Kidney tubule cell (primary cell): ENCODE measurements around the gene AIG1.
"Not testable (repeated sequence)": the region's sequence is repeated elsewhere in the genome, so short reads cannot be mapped to it uniquely, and the experiment has no call there.

Source experiments
- DNase-seq: peaks from one replicate; pipeline ENCODE4 v3.0.0-alpha.2; 2018; ENCODE audit warnings: low spot score

Gene AIG1

DNA sequence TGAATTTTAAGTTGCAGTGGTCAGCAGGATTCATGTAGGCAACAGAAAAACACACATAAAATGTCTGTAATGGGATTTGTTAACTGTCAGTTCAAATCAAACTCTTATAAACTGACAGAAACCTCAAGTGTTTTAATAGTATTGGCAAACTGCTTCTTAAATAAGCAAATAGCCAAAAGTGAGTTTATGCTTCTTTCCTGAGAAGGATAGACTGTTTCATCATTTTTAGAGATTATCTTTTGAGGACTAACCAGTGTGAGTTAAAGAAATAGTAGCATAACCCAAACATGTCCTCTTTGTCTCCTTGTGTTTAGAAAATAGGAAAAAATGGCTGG lies 68.0 kb downstream of the AIG1 start:
- no peak for DNase-seq

DNA sequence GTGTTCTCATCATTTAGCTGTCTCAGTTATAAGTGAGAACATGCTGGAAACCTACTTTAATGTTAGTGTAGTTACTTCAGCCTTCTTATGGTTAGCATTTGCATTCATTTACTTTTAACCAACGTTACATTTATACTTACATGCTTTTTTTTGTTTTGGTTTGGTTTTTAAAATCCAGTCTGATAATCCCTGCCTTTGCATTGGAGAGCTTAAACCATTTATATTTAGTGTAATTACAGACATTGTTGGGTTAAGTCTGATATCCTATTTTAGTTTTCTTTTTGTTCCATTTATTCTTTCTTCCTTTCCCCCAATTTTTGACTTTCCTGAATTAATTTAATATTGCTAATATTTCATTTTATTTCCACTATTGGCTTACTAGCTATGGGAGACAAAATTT lies 70.2 kb downstream of the AIG1 start:
- no peak for DNase-seq

DNA sequence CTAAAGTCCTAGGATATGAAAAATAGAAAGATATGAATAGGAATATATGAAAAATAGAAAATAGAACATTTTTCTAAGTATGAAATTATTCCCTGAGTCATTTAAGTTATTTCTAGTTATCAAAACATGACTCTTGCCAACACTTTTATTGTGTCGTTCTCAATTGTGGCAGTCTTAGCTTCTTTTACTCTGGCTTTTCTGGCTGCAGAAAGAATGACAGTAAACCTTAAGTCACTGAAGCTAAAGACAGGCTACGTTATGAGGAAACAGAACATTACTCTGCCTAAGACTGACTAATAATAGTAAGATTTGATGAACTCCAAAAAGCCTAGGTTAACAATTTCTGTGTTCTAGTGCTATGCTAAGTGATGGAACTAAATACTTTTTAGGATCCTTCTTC lies 74.6 kb downstream of the AIG1 start:
- DNase-seq: no peak

DNA sequence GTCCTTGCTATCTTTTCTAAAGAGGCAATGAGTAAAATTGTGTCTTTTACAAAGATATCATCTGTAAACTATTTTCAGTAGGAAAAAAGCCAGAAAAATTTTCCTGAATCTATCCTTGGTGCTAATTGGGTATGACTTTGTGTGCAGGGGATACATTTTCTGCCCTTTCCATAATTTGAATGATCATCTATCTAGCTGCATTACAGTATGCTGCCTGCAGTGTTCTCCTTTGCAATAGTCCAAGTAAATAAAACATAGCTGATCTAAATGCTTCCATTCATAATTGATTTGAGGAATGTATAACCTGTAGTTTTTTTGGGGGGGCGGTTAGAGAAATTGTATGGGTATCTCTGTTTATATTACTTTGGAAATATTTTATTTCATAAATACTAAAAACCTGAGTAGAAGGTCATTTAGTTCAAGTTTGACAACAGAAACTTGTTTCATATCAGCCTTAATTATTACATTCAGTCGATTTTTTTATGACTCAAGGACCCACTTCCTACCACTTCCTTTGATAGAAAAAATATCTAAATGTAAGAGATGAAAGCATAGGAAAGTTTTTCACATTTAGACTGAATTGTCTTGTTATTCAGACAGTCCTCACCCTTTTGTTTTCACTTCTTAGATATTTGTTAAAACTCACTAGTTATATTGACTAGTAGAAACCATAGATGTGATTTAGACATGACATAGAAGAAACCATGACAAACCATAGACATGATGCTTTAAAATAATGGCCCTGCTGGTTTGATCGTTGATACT lies 75.3 kb downstream of the AIG1 start:
- DNase-seq: no peak

DNA sequence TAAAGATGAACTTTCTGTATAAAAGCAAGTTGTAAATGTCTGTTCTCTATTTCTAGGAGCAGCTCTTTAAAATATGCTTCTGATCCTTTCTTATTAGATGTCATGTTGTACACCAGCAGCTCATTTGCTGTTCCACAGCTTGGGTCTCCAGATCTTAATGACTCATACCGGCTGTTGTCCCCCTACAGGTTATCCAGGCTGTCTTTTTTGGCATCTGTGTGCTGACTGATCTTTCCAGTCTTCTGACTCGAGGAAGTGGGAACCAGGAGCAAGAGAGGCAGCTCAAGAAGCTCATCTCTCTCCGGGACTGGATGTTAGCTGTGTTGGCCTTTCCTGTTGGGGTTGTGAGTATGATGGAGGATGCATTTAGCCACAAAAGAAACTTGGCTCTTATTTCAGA lies 76.0 kb downstream of the AIG1 start:
- DNase-seq: no peak

DNA sequence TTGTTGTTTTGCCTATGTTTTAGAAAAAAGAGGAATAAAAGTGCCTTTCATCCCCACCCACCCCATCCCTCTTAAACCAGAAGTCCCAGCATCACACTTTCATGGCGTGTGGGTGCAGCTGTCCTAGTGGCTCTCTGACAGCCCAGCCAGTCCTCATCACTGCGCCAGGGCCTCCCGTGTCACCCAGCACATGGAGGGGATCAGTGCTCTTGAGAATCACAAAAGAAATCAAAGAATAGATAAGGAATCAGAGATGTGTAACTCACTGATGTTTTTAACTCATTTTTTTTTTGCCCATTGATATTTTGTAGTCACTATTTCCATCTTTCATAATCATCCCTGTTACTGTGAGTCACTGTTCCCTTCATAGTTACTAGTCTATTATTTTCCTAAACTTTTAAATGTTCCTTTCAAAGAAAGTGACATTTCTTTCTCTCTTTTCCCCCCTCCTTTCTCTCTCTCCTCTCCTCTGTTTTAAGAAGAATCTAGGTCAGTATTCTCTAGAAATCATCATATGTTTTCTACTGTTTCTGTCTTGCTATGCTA lies 78.6 kb downstream of the AIG1 start:
- no peak for DNase-seq

DNA sequence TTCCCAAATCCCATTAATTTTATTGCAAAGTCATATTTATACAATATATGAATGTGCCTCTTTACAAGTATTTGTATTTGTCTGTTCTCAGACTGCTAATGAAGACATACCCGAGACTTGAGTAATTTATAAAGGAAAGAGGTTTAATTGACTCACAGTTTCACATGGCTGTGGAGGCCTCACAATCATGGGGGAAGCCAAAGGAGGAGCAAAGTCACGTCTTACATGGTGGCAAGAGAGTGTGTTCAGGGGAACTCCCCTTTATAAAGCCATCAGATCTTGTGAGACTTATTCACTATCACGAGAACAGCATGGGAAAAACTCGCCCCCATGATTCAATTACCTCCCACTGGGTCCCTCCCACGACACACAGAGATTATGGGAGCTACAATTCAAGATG lies 79.2 kb downstream of the AIG1 start:
- DNase-seq: not testable (repeated sequence)

DNA sequence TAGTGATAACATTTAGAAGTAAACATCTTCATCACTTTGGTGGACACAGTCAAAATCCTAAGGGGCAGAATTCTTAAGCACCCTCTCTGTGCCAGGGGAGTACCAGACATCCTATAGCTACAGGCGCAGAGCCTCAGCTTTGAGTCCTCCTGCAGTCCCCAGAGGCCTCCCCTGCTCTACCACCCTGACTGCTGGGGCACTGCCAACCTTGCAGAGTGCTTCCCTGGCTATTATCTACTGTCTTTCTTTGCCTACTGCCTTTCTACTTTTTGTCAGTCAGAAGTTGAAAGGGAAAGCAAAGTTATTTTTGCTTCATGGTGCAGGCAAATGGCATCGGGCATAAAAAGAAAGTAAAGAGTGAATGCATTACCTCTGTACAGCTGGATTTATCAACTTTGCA lies 80.1 kb downstream of the AIG1 start:
- no peak for DNase-seq

DNA sequence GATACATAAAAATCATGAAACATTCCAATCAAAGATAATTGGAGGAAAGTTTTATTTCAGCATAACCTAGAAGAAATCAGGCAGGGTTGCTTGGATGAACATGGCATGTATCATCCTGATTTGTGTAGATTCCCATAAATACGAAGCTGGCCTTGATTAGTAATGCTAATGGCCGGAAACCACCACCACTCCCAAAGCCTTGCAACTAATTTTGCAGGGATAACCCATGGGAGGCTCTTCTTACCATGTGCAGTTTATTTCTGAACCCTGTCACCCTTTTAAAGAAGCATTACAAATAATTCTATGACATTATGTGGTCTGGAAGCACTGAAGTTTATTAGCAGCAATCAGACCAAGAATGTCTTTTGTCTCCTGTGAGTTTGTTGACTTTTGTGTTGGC lies 80.8 kb downstream of the AIG1 start:
- no peak for DNase-seq

DNA sequence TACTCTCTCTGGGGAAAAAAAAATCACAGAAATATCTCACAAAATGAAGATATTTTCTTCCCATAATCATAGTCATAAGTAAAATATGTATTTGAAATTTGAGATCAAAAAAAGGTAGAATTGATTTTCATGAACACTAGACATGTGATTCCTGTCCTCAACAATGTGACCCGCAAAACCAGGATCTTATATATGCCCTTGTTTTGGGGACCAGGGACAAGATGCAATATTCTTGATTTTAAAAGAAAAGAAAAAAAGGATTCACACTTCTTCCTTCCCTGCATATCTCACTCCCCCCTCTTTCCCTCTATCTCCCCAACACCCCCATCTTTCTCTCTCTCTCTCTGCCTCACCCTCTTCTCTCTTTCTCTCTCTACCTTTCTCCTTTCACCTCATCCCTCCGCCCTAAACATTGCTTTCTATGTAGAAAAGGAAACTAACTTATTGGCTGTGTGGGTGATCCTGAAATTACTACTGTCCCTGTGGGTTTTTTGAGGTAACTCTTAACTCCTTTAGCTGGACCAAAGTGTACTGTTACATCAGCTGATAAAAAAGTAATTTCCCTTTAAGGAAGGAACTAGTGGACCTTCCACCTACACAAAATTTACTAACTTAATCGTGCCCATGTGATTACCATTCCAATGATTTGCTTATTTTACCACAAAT lies 85.6 kb downstream of the AIG1 start:
- DNase-seq: no peak

DNA sequence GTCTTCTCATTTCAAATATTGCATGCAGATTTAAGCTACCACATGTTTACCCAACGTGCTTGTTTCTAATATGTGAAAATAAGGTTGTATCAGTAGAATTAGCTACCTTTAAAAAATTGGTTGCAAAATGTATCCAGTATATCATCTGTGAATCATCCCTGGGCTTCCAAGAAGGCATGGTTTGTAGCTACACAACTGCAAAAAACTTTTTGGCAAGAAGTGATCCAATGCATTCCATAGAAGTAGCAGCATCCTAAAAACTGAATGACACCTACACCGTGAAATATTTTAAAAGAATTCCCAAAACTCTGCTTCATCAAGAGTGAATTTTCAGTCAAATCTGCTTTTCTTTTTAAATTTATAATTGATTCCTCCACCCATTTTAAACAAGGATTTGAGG lies 89.1 kb downstream of the AIG1 start:
- DNase-seq: no peak

DNA sequence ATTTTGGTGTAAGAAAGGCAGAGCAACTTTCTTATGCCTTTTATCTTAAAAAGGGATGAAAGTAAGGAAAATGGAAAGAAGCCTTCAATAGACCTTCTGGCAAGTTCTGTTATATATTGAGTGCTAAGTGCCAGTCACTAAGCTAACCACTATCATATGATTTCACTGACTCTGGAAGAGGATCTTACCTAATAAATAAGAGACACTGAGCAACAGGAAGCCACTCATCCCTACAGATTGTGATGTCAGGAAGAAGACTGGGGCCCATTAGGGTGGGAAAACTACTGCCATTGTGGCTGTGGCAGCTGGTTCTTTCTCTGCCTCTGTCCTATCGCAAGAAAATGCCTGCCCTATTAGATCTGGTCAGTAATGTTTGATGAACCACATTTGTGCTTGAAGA lies 89.6 kb downstream of the AIG1 start:
- DNase-seq: no peak

DNA sequence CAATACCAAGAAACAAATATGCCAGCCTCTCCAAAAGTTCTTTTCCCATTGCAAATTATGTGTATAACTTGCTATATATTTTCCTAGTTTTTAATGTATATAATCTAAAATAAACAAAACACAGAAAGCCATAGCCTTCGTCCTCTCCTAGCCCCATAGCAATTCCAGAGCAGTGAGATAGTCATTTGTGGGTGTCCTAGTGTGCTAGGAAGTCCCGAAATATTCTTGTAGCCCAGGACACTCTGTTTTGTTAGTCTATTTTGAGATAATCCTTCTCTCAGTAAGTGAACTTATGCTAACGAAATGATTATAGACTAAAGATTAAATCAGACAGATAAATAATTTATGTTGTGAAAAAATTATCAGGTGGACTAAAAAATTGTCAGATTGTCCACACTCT lies 90.7 kb downstream of the AIG1 start:
- DNase-seq: no peak

DNA sequence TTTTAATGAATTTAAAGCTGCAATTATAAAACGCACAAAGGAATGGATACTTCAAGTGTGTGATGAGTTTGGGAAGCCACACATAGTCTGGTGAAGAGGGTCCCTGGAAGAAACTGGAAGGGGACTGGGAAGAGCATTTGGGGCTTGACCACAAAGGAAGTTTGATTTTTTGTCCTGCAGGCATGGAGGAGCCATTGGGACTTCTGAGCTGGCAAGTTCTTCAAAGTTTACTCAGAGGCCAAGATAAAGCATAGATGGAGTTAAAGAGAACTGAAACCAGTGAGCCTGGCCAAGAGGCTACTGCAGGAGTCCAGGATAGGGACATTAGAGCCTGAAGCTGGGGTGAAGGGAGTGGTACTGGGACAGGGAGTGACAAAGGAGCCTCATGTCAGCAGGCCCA lies 95.0 kb downstream of the AIG1 start:
- DNase-seq: no peak

DNA sequence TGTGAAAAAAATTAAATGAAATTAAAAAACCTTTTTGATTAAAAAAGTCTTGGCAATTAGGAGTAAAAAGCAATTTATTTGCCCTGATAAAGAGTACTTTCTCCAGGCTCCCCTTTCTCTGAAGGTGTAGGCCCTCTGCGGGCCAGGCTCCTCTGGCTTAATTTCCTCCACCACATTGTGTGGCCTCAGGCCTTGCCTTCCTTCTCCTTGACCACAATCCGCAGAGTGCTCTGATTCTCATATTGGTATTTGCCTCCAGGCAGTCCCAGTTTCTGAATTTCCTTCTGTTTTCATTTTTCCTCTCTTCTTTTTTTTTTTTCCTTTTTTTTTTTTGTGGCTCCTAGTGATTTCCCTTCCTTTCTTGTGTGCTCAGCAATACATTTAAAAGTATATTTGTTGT lies 96.4 kb downstream of the AIG1 start:
- DNase-seq: no peak

DNA sequence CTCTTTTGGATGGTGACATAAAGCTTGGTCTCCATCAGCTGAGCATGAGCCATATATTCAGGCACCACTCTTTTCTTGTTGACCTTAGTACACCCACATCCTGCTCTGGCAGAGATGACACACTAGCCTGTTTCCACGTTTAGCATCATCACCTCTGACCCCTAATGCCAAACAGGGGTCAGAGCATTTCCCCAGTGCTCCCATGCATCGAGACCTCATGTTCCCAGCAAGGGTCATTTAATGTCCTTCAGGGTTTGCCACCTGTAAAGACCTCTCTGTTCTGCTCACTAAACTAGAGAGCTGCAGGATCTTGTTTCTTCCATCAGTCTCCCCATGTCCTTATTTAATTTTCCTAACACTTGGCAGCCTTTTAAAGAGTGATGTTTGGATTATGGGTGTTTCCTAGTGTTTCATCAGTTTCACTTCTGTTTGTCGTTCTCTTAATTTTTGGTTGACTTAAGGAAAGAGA lies 97.5 kb downstream of the AIG1 start:
- peak; percentile 46 for DNase-seq

DNA sequence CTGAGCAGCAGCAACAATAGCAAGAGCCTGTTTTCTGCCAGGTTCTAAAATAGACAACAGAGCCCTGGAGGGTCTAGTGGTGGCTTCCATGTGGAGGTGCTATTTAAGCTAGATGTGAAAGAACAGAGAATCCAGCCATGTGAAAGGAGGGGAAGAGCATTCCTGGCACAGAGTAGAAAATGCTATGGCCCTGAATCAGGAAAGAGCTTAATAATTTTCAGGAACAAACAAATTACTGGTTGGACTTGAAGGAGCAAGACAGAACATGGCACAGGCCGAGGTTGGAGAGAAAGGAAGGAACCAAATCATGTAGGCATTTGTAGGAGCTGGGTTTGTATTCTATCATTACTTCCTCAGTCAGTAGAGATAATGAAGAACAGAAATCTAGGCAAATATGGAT lies 98.3 kb downstream of the AIG1 start:
- peak; percentile 65 for DNase-seq

DNA sequence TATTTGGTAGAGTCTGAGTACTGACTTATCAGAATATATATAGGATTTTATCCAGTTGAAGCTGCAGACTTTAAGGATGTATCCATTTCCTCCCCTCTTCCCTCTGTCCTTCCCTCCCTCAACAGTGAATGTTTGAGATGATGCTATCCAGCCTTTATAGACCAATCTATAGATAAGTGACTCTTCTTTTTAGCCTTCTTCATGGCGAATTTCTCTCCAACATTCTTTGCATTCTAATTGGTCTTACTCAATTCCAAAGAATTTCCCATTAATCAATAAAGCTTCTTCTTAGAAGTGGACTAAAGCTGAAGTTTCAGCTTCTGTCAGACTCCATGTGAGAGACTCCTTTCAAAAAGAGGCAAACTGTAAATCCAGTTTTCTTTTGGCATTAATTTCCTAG lies 99.3 kb downstream of the AIG1 start:
- DNase-seq: peak; percentile 27

DNA sequence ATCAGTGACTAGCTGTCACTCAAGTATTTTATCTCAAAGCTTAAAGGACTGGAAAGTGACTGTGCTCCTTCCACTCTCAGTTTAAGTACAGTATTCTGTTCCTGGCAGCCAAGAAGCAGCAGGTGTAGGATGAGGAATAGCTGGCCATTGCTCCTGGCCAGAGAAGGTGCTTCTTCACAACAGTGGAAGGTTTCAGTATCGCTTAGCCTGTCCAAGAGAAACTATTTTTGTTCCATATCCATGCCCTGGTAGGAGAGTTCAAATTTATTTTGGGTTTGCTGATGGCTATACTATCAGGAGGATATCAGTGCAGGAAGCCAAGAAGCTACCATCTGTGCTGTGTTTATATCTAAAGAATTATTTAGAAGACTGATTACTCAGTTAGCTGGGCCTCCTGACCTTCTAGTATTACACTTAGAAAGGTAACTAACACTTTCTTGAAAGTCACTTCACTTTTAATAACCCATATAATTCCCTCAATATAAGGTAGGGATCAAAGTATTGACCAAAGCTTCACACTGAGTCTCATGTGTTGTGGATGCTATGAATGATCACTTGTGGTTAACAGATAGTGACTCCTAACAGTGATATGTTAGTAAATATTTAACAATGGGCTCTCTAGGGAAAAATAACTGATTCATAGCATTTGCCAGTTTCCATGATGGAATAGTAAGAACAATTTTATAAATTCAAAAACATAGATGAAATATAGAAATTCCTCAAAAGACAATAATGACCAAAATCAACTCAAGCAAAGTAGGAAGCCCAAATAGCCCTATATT lies 99.9 kb downstream of the AIG1 start:
- peak; percentile 61 for DNase-seq

DNA sequence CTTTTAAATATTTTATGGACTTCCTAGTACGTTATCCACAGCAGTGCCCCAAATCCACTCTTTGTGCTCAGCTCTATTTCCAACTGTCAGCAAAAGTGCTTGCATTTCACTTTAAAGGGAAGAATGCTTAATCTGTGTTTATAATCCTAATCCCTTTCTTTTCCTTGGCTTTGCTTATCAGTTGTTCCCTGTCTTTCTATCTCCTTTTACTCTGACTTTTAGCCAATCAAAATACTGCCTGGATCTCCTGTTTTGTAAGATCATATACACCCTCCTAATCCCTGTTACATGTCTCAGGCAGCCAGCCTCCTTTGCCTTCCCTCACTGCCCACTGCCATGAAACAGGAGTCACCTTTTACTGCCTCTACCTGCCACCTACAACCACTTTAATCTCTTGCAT lies 102.9 kb downstream of the AIG1 start:
- DNase-seq: no peak

DNA sequence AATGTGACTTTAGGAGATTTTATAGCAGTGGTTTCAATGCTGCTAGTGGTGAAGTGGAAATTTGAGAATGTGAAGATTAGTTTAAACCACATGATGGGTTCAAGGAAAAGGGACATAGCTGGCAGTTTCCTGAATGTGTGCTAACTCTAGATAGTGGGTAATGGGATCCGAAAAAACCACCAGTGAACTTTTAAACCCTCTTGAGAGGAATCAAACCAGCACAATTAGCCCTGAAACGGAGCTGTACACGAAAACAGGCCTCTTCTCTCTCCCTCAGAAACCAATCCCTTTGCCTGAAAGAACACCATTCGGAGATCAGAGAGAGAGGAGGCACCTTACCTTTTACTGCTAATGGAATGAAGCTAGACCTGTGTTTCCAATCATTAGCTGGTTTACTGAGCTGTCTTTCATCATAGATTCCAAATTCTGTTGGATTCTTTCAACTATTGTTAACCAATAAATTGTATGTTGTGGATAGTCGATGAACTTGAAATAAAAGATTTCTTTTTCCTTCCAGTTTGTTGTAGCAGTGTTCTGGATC lies 103.9 kb downstream of the AIG1 start:
- no peak for DNase-seq

DNA sequence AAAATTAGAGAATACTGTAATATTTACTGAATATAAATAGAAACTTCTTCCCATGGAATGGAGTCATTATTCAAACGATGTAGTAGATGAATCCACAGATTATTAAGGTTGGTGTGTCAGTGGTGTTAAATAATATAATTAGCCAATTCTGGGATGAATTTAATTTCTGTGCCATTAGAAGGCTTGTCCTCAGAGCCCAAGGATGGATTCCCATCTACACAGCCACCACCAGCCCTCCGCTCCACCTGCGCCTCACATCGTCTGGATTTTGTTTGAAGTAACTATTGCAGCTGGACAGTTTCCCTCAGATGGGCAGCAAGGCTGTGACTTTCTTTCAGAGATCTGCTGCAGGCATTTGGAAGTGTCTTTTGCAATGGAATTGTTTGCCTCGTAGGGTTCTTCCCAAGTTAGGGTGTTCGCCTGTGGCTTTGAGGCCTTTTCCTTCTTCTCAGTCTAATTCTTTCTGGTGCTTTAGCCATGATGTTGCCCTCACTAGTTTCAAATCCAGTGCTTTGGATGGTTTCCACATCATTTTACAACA lies 104.7 kb downstream of the AIG1 start:
- no peak for DNase-seq
